Testis (tissue), 2 donors: ENCODE measurements around the gene PTGDS.

ENCODE experiments used
- CTCF ChIP-seq, 3 experiments: fragments of 450-650 bp in 2 of 3; fragments of 200-600 bp in 1 of 3; sonication (generic) in 1 of 3; IDR thresholded peaks; one replicate each; pipeline ENCODE4 v1.5.1; 2016 to 2019; ENCODE audit warnings: antibody characterized with exemption in 3 of 3, mild to moderate bottlenecking in 2 of 3, moderate library complexity in 1 of 3
- POLR2A ChIP-seq: fragments of 450-650 bp; IDR thresholded peaks from one replicate; pipeline ENCODE4 v1.6.1; 2017; ENCODE audit warnings: antibody characterized with exemption, mild to moderate bottlenecking, moderate library complexity

- TF ChIP-seq CTCF (IDR thresholded peaks at IDR 0.05) (no peak), POLR2A (no peak)
Observed at GRCh38 chr9:137020771-137021567, 43.7 kb downstream of the PTGDS start.
